ENCODE measurements around the gene CORT. TPM values are rescaled to one million over a fixed set of nuclear protein-coding genes. Genes with fewer than 3 reads are reported as not detected.

The CORT gene
- total and polyA plus RNA-seq, 10 of the 15 experiments (the other 5 are each of a cell fraction or from before 2014, with no cell fraction given), result 0.09 to 0.49 (median 0.23) TPM; not detected in 1

GRCh38 chr1:10494754-10495474 is 45.1 kb downstream of the CORT start (continued):
- TF ChIP-seq ETV6 (conservative IDR thresholded peaks at IDR 0.05 in 1 of 2, IDR thresholded peaks at IDR 0.05 in 1 of 2; ENCODE audit: borderline replicate concordance in 1 of 2, low read depth in 1 of 2) (no peak), KAT2A (conservative IDR thresholded peaks at IDR 0.05; ENCODE audit: control insufficient read depth, low read depth, low read length) (no peak), RAD21 (IDR thresholded peaks at IDR 0.05; ENCODE audit: insufficient read depth, low read depth, low read length) (peak; percentile 82), ZNF207 (IDR thresholded peaks at IDR 0.05; ENCODE audit: borderline replicate concordance) (peak; percentile 71; the same call in 1 of the 2 replicates), NBN (IDR thresholded peaks at IDR 0.05) (peak; percentile 75; the same call in 1 of the 2 replicates), PKNOX1 (IDR thresholded peaks at IDR 0.05) (peak; percentile 71), SPI1 (IDR thresholded peaks at IDR 0.05; ENCODE audit: borderline replicate concordance, insufficient read depth, low read depth, low read length) (peak; percentile 33; the same call in 1 of the 2 replicates), FOXM1 (IDR thresholded peaks at IDR 0.05; ENCODE audit: low read depth, low read length) (peak; percentile 57; the same call in 1 of the 2 replicates), SMC3 (IDR thresholded peaks at IDR 0.05; ENCODE audit: borderline replicate concordance, low read length) (peak; percentile 74), CTCF (IDR thresholded peaks at IDR 0.05 in 2 of 3, conservative IDR thresholded peaks at IDR 0.05 in 1 of 3; ENCODE audit: control insufficient read depth in 2 of 3, extremely low read depth in 1 of 3, insufficient read depth in 1 of 3, low read depth in 3 of 3, low read length in 3 of 3) (peak; percentile 88 to 93 (median 92)), ZBTB33 (IDR thresholded peaks at IDR 0.05) (no peak), WRNIP1 (IDR thresholded peaks at IDR 0.05; ENCODE audit: borderline replicate concordance, low read depth, low read length) (no peak), SMARCA5 (IDR thresholded peaks at IDR 0.05) (peak; percentile 76), MLLT1 (IDR thresholded peaks at IDR 0.05) (0 out of 2 replicates have a peak, but pooled peaks have one; percentile 24), ATF7 (IDR thresholded peaks at IDR 0.05; ENCODE audit: low read depth) (peak; percentile 55), POLR2AphosphoS5 (IDR thresholded peaks at IDR 0.05; ENCODE audit: low read length) (no peak), HSF1 (IDR thresholded peaks at IDR 0.05; ENCODE audit: low read depth, low read length) (0 out of 2 replicates have a peak, but pooled peaks have one; percentile 49), NFXL1 (IDR thresholded peaks at IDR 0.05; ENCODE audit: borderline replicate concordance) (no peak), RELB (IDR thresholded peaks at IDR 0.05; ENCODE audit: low read depth) (peak; percentile 90)
